HG03520 (cell line): ENCODE results near the gene DNAH8.
"Not testable (repeated sequence)": the region's sequence is repeated elsewhere in the genome, so short reads cannot be mapped to it uniquely, and the experiment has no call there.

Experiments
- ATAC-seq: cut with Tn5 transposase; IDR thresholded peaks from one replicate; pipeline ENCODE4 v1.9.1; 2021; ENCODE audit warnings: mild to moderate bottlenecking, moderate library complexity; ENCODE audit not compliant: unreplicated experiment

DNAH8 gene

GRCh38 chr6:38833320-38833719, 118.2 kb downstream of the DNAH8 start:
- ATAC-seq = no peak

GRCh38 chr6:38836585-38836984, 121.5 kb downstream of the DNAH8 start:
- ATAC-seq = no peak

GRCh38 chr6:38837101-38837500, 122.0 kb downstream of the DNAH8 start:
- no peak for ATAC-seq

- no peak for ATAC-seq
These were observed 128.7 kb downstream of the DNAH8 start for GRCh38 chr6:38843798-38844197.

GRCh38 chr6:38845931-38846330, 130.8 kb downstream of the DNAH8 start:
- no peak for ATAC-seq

- no peak for ATAC-seq
These were observed 131.2 kb downstream of the DNAH8 start for GRCh38 chr6:38846361-38846760.

GRCh38 chr6:38846844-38847243, 131.7 kb downstream of the DNAH8 start:
- no peak for ATAC-seq

GRCh38 chr6:38847497-38847896, 132.4 kb downstream of the DNAH8 start:
- no peak for ATAC-seq

GRCh38 chr6:38848760-38849159, 133.6 kb downstream of the DNAH8 start:
- ATAC-seq = no peak

- ATAC-seq = no peak
These were observed 137.1 kb downstream of the DNAH8 start for GRCh38 chr6:38852215-38852614.

- no peak for ATAC-seq
These were observed 138.1 kb downstream of the DNAH8 start for GRCh38 chr6:38853236-38853635.

- no peak for ATAC-seq
These were observed 141.4 kb downstream of the DNAH8 start for GRCh38 chr6:38856492-38856891.

- no peak for ATAC-seq
These were observed 142.7 kb downstream of the DNAH8 start for GRCh38 chr6:38857815-38858214.

GRCh38 chr6:38860041-38860440, 144.9 kb downstream of the DNAH8 start:
- no peak for ATAC-seq

- ATAC-seq = no peak
These were observed 146.9 kb downstream of the DNAH8 start for GRCh38 chr6:38861926-38862401.

GRCh38 chr6:38865521-38866174, 150.5 kb downstream of the DNAH8 start:
- no peak for ATAC-seq

- ATAC-seq = no peak
These were observed 152.6 kb downstream of the DNAH8 start for GRCh38 chr6:38867726-38868125.

GRCh38 chr6:38871741-38872568, 156.8 kb downstream of the DNAH8 start:
- no peak for ATAC-seq

- no peak for ATAC-seq
These were observed 157.9 kb downstream of the DNAH8 start for GRCh38 chr6:38873001-38873400.

- not testable (repeated sequence) for ATAC-seq
These were observed 158.7 kb downstream of the DNAH8 start for GRCh38 chr6:38873816-38874215.

GRCh38 chr6:38876475-38876874, 161.4 kb downstream of the DNAH8 start:
- ATAC-seq = no peak

- no peak for ATAC-seq
These were observed 162.6 kb downstream of the DNAH8 start for GRCh38 chr6:38877721-38878120.
